ENCODE measurements around the gene PRR33.

DNA sequence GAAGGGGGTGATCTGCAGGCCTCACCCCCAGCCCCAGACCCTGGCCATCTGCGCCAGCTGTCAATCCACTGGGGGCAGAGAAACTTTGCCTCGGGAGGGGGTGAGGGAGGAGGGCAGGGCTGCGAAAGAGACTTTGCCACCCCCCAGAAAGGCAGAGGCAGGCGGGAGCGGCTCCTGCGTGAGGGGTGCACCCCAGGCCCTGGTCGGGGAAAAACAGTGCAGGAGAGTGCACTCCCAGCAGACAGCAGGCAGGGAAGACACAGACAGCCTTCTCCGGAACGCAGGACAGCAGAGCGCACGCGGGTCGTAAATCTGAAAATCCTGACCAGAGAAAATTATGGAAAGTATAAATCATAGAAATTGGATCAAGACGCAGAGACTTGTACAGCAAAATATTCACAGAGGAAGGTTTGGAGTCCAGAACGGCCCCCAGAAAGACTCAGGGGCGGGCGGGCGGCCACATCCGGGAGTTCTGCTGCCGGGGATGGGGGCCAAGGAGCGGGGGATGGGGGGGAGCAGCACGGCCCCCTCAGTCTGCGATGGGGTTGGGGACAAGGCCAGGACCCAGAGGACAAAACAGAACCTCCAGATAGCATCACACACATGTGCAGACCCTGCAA lies 47.4 kb upstream of the PRR33 start:
- TF ChIP-seq GATAD2B (conservative IDR thresholded peaks at IDR 0.05; ENCODE audit: low read depth) (no peak), ETV6 (conservative IDR thresholded peaks at IDR 0.05 in 1 of 2, IDR thresholded peaks at IDR 0.05 in 1 of 2; ENCODE audit: borderline replicate concordance in 1 of 2, low read depth in 1 of 2) (no peak)
- TF ChIP-seq, protein P1, sequence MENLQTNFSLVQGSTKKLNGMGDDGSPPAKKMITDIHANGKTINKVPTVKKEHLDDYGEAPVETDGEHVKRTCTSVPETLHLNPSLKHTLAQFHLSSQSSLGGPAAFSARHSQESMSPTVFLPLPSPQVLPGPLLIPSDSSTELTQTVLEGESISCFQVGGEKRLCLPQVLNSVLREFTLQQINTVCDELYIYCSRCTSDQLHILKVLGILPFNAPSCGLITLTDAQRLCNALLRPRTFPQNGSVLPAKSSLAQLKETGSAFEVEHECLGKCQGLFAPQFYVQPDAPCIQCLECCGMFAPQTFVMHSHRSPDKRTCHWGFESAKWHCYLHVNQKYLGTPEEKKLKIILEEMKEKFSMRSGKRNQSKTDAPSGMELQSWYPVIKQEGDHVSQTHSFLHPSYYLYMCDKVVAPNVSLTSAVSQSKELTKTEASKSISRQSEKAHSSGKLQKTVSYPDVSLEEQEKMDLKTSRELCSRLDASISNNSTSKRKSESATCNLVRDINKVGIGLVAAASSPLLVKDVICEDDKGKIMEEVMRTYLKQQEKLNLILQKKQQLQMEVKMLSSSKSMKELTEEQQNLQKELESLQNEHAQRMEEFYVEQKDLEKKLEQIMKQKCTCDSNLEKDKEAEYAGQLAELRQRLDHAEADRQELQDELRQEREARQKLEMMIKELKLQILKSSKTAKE (IDR thresholded peaks at IDR 0.05; ENCODE audit: low read depth, poor library complexity, severe bottlenecking) = no peak
- TF ChIP-seq, protein P2, sequence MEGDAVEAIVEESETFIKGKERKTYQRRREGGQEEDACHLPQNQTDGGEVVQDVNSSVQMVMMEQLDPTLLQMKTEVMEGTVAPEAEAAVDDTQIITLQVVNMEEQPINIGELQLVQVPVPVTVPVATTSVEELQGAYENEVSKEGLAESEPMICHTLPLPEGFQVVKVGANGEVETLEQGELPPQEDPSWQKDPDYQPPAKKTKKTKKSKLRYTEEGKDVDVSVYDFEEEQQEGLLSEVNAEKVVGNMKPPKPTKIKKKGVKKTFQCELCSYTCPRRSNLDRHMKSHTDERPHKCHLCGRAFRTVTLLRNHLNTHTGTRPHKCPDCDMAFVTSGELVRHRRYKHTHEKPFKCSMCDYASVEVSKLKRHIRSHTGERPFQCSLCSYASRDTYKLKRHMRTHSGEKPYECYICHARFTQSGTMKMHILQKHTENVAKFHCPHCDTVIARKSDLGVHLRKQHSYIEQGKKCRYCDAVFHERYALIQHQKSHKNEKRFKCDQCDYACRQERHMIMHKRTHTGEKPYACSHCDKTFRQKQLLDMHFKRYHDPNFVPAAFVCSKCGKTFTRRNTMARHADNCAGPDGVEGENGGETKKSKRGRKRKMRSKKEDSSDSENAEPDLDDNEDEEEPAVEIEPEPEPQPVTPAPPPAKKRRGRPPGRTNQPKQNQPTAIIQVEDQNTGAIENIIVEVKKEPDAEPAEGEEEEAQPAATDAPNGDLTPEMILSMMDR (IDR thresholded peaks at IDR 0.05 in 2 of 3, conservative IDR thresholded peaks at IDR 0.05 in 1 of 3; ENCODE audit: control insufficient read depth in 2 of 3, extremely low read depth in 1 of 3, insufficient read depth in 1 of 3, low read depth in 3 of 3, low read length in 3 of 3) = no peak
